IgD-negative memory B cell (primary cell): Measurements from ENCODE around the gene PCBP4. TPM values are rescaled to one million over a fixed set of nuclear protein-coding genes. Genes with fewer than 3 reads are reported as not detected.
"Not testable (repeated sequence)": the region's sequence is repeated elsewhere in the genome, so short reads cannot be mapped to it uniquely, and the experiment has no call there.

Experiments
- H3K27ac Mint-ChIP-seq, 3 donors: one replicate each; pipeline ENCODE4 v1.8.0; 2020 to 2022; ENCODE audit warnings: mild to moderate bottlenecking in 3 of 3, mixed read lengths in 3 of 3, moderate library complexity in 1 of 3
- H3K27me3 Mint-ChIP-seq: one replicate; pipeline ENCODE4 v1.8.0; 2021; ENCODE audit warnings: mixed read lengths
- H3K36me3 Mint-ChIP-seq: one replicate; pipeline ENCODE4 v1.8.0; 2020; ENCODE audit warnings: mild to moderate bottlenecking, mixed read lengths
- H3K4me1 Mint-ChIP-seq, 3 donors: one replicate each; pipeline ENCODE4 v1.8.0; 2020 to 2022; ENCODE audit warnings: mixed read lengths in 3 of 3, mild to moderate bottlenecking in 1 of 3
- H3K4me3 Mint-ChIP-seq, 4 donors: one replicate each; pipeline ENCODE4 v1.8.0; 2020 to 2022; ENCODE audit warnings: mild to moderate bottlenecking in 4 of 4, mixed read lengths in 4 of 4, moderate library complexity in 3 of 4
- H3K9me3 Mint-ChIP-seq, 3 donors: one replicate each; pipeline ENCODE4 v1.8.0; 2020 to 2021; ENCODE audit warnings: mixed read lengths in 3 of 3, mild to moderate bottlenecking in 1 of 3
- polyA plus RNA-seq: library from polyadenylated mRNA; unstranded; fragments of 300-500 nt; fragmentation: Illumina TruSeq; gene quantifications from one replicate; pipeline ENCODE4 v1.2.3, GENCODE V29; 2021

PCBP4 gene
- polyA plus RNA-seq, 1 donor from 2014 or later: 13.9 TPM

GRCh38 chr3:51935886-51936755 lies 31.1 kb downstream of the PCBP4 start:
- Mint-ChIP-seq H3K36me3 (peaks cover 2% of the 10 kb centered on the region), H3K9me3 (no peaks in the 10 kb centered on the region), H3K27me3 (no peaks in the 10 kb centered on the region), H3K27ac (peak overlapping the region in 1 of 3 donors; percentile 90), H3K4me1 (peaks cover 6 to 17% (median 12%) of the 10 kb centered on the region in 3 donors), H3K4me3 (no peak overlapping the region)

- no peaks in the 10 kb centered on the region for H3K27me3 Mint-ChIP-seq
- peaks cover 0 to 8% (median 4%) of the 10 kb centered on the region in 3 donors for H3K4me1 Mint-ChIP-seq
- H3K27ac Mint-ChIP-seq: peak overlapping the region in 1 of 3 donors; percentile 90
- peaks cover 2% of the 10 kb centered on the region for H3K36me3 Mint-ChIP-seq
- no peak overlapping the region for H3K4me3 Mint-ChIP-seq
- H3K9me3 Mint-ChIP-seq: no peaks in the 10 kb centered on the region
These were observed 32.0 kb downstream of the PCBP4 start for GRCh38 chr3:51934991-51935885.

- Mint-ChIP-seq H3K36me3 (peaks cover 6% of the 10 kb centered on the region), H3K27ac (no peak overlapping the region), H3K4me3 (no peak overlapping the region), H3K4me1 (peaks cover 0 to 3% (median 3%) of the 10 kb centered on the region in 3 donors), H3K9me3 (peaks cover 0 to 2% (median 0%) of the 10 kb centered on the region in 3 donors), H3K27me3 (no peaks in the 10 kb centered on the region)
These were observed 33.0 kb downstream of the PCBP4 start for GRCh38 chr3:51934139-51934850.

GRCh38 chr3:51933471-51934138 lies 33.6 kb downstream of the PCBP4 start:
- Mint-ChIP-seq H3K36me3 (peaks cover 6% of the 10 kb centered on the region), H3K27me3 (no peaks in the 10 kb centered on the region), H3K4me1 (peaks cover 0 to 2% (median 0%) of the 10 kb centered on the region in 3 donors), H3K9me3 (peaks cover 0 to 2% (median 0%) of the 10 kb centered on the region in 3 donors), H3K4me3 (no peak overlapping the region), H3K27ac (no peak overlapping the region)

DNA sequence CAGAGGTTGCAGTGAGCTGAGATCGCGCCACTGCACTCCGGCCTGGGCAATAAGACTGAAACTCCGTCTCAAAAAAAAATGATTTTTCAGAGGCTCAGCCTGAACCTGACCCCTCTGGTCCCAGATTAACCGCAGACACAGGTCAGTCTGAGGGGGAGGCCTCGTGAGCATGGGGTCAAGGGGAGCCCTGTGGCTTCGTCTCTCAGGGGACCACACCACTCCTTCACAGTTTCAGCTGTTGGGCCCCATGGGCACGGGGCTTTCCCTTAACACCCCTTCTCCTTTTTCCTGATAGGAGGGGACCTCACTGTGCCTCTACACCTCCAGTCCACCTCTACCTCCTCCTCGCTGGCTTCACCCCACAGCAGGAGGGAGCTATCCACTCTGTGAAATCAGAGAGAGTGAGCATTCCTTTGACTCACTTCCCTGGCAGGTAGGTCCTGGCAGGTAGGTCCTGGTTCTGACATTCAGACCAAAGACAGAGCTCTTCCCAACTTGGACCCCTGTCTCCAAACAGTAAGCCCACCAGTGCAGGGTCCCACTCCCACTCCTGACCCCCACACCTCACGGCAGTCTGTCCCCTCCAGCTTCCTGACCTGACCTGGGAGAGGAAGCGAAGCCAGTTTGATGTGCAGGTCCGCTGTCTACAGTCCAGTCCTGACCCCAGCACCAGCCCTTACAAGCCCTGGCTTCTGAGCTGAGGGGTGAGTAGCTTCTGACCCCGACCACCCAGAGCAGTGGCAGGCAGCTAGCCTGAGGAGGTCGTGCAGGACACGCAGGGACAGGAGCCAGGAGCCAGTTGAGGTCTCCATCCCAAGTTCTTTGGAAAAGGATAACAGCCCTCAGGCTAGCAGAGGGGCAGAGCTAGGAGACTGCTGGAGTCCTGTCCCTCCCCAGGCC lies 34.5 kb downstream of the PCBP4 start:
- H3K27ac Mint-ChIP-seq: no peak overlapping the region
- no peaks in the 10 kb centered on the region for H3K4me1 Mint-ChIP-seq
- no peak overlapping the region for H3K4me3 Mint-ChIP-seq
- peaks cover 0 to 2% (median 0%) of the 10 kb centered on the region in 3 donors for H3K9me3 Mint-ChIP-seq
- H3K36me3 Mint-ChIP-seq: peaks cover 6% of the 10 kb centered on the region
- no peaks in the 10 kb centered on the region for H3K27me3 Mint-ChIP-seq

GRCh38 chr3:51931756-51932155 lies 35.5 kb downstream of the PCBP4 start:
- H3K9me3 Mint-ChIP-seq: peaks cover 0 to 2% (median 0%) of the 10 kb centered on the region in 3 donors
- no peak overlapping the region for H3K27ac Mint-ChIP-seq
- peaks cover 6% of the 10 kb centered on the region for H3K36me3 Mint-ChIP-seq
- peak overlapping the region in 1 of 4 donors; percentile 3 for H3K4me3 Mint-ChIP-seq
- H3K27me3 Mint-ChIP-seq: no peaks in the 10 kb centered on the region
- no peaks in the 10 kb centered on the region for H3K4me1 Mint-ChIP-seq

- H3K27ac Mint-ChIP-seq: no peak overlapping the region
- H3K36me3 Mint-ChIP-seq: peaks cover 6% of the 10 kb centered on the region
These were observed 36.8 kb downstream of the PCBP4 start for GRCh38 chr3:51930439-51930838.

GRCh38 chr3:51929420-51930003 lies 37.7 kb downstream of the PCBP4 start:
- Mint-ChIP-seq H3K27me3 (no peaks in the 10 kb centered on the region), H3K4me3 (no peak overlapping the region), H3K9me3 (peaks cover 0 to 2% (median 0%) of the 10 kb centered on the region in 3 donors), H3K27ac (no peak overlapping the region), H3K36me3 (peaks cover 6% of the 10 kb centered on the region), H3K4me1 (no peaks in the 10 kb centered on the region)

More at GRCh38 chr3:51930439-51930838, 36.8 kb downstream of the PCBP4 start:
- no peaks in the 10 kb centered on the region for H3K4me1 Mint-ChIP-seq
- H3K27me3 Mint-ChIP-seq: no peaks in the 10 kb centered on the region
- H3K4me3 Mint-ChIP-seq: no peak overlapping the region
- peaks cover 0 to 2% (median 0%) of the 10 kb centered on the region in 3 donors for H3K9me3 Mint-ChIP-seq

GRCh38 chr3:51928981-51929380 lies 38.3 kb downstream of the PCBP4 start:
- not testable (repeated sequence) for H3K36me3 Mint-ChIP-seq, H3K27ac Mint-ChIP-seq

DNA sequence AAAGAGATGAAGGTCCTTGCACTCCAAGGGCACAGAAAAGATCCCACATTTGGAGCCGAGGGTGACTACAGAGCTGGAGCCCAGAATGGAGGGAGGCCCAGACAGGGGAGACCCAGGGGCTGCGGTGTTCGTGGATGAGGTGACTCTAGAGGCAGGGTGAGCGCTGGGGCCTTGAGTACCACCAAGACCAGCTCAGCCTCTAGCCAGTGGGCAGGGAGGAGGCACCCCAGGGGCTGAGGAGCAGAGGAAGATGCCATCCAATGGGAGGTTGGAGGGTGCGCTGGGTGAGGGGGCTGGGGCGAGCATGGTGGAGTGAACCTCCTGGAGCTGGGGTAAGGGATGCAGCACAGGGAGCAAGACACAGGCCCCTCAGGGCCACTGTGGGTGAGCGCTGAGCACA lies 38.8 kb downstream of the PCBP4 start:
- no peaks in the 10 kb centered on the region for H3K4me1 Mint-ChIP-seq
- H3K27ac Mint-ChIP-seq: no peak overlapping the region
- H3K27me3 Mint-ChIP-seq: no peaks in the 10 kb centered on the region
- H3K4me3 Mint-ChIP-seq: no peak overlapping the region
- peaks cover 3% of the 10 kb centered on the region for H3K36me3 Mint-ChIP-seq
- H3K9me3 Mint-ChIP-seq: peaks cover 0 to 2% (median 0%) of the 10 kb centered on the region in 3 donors

More at GRCh38 chr3:51928981-51929380, 38.3 kb downstream of the PCBP4 start:
- H3K27me3 Mint-ChIP-seq, H3K9me3 Mint-ChIP-seq, H3K4me3 Mint-ChIP-seq, H3K4me1 Mint-ChIP-seq: not testable (repeated sequence)

DNA sequence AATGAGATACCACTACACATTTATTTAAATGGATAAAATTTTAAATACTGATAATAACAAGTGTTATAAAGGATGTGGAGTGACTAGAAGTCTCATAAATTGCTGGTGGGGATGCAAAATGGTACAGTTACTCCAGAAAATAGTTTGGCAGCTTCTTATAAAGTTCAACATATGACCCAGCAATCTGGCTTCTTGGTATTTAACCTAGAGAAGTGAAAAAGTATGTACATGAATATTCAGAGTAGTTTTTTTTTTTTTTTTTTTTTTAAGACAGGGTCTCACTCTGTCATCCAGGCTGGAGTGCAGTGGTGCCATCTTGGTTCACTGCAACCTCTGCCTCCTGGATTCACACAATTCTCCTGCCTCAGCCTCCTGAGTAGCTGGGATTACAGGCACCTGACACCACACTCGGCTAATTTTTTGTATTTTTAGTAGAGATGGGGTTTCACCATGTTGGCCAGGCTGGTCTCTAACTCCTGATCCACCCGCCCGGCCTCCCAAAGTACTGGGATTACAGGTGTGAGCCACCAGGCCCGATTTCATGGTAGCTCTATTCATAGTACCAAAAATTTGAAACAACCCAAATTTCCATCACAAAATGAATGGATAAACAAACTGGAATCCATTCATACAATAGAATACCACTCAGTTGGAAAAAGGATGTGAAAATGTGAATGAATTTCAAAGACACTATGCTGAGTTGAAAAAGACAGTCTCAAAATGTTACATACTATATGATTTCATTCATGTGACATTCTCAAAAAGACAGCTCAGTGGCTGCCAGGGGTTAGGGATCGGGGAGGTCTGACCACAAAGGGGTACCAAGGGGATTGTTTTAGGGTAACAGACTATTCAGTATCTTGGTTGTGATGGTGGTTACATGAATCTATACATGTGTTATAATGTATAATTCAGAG lies 39.9 kb downstream of the PCBP4 start:
- no peaks in the 10 kb centered on the region for H3K27me3 Mint-ChIP-seq
- peaks cover 3% of the 10 kb centered on the region for H3K36me3 Mint-ChIP-seq
- H3K4me3 Mint-ChIP-seq: no peak overlapping the region
- peaks cover 0 to 1% (median 0%) of the 10 kb centered on the region in 3 donors for H3K4me1 Mint-ChIP-seq
- no peak overlapping the region for H3K27ac Mint-ChIP-seq
- H3K9me3 Mint-ChIP-seq: peaks cover 0 to 2% (median 0%) of the 10 kb centered on the region in 3 donors

DNA sequence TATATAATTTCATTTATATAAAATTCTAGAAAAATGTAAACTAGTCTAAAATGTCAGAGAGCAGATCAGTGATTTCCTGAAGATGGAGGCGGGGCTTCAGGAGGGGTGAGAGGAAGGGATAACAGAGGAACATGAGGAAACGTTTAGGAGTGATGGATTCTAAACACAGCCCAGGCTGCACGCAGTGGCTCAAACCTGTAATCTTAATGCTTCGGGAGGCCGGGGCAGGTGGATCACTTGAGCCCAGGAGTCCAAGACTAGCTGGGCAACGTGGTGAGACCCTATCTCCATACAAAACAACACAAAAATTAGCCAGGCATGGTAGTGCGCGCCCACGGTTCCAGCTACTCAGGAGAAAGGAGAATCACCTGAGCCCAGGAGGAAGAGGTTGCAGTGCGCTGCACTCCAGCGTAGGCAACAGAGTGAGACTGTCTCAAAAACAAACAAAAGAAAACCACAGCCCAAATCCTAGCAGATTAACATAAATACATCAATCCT lies 46.1 kb downstream of the PCBP4 start:
- Mint-ChIP-seq H3K4me1 (peaks cover 0 to 1% (median 0%) of the 10 kb centered on the region in 3 donors), H3K27me3 (peaks cover 10% of the 10 kb centered on the region), H3K4me3 (no peak overlapping the region), H3K36me3 (no peaks in the 10 kb centered on the region), H3K27ac (no peak overlapping the region), H3K9me3 (no peaks in the 10 kb centered on the region)
